ENCODE results near the gene KLK14. TPM values are rescaled to one million over a fixed set of nuclear protein-coding genes. Genes with fewer than 3 reads are reported as not detected.

KLK14 gene
- total RNA-seq, 1 donor from 2014 or later = 0.23 TPM

DNA sequence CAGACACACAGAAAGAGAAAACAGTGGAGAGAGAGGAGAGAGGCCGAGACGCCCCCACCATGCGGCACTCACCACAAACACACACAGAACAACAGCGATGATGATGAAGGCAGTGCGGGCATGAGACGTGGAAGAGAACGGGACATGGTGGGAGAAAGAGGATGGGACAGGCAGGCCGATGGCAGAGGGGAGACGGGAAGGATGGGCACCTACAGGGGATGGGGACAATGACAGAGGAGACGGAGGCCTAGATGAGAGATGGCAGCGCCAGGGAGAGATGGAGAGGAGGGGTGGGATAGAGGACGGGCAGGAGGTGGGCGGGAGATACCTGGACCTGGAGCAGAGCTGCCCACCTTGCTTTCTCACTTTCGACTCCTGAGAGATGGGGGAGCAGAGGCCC is 1.1 kb upstream of the KLK14 start:
- no peak overlapping the region for H3K27ac Mint-ChIP-seq (ENCODE audit: unreplicated experiment)
- H3K36me3 Mint-ChIP-seq (ENCODE audit: low read depth, unreplicated experiment) = no peaks in the 10 kb centered on the region
- TF ChIP-seq, protein P1, sequence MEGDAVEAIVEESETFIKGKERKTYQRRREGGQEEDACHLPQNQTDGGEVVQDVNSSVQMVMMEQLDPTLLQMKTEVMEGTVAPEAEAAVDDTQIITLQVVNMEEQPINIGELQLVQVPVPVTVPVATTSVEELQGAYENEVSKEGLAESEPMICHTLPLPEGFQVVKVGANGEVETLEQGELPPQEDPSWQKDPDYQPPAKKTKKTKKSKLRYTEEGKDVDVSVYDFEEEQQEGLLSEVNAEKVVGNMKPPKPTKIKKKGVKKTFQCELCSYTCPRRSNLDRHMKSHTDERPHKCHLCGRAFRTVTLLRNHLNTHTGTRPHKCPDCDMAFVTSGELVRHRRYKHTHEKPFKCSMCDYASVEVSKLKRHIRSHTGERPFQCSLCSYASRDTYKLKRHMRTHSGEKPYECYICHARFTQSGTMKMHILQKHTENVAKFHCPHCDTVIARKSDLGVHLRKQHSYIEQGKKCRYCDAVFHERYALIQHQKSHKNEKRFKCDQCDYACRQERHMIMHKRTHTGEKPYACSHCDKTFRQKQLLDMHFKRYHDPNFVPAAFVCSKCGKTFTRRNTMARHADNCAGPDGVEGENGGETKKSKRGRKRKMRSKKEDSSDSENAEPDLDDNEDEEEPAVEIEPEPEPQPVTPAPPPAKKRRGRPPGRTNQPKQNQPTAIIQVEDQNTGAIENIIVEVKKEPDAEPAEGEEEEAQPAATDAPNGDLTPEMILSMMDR (IDR thresholded peaks at IDR 0.05; ENCODE audit: insufficient read depth, low read depth, low read length) = no peak
- TF ChIP-seq EZH2 (IDR thresholded peaks at IDR 0.05; ENCODE audit: insufficient read depth, low read length) = no peak
- FAIRE-seq (no peak), DNase-seq (ENCODE audit: low read depth) (no peak)
- Histone ChIP-seq H3K27me3 (ENCODE audit: insufficient read depth, low read length) (no peaks in the 10 kb centered on the region), H3K4me3 (ENCODE audit: insufficient read depth, low read depth, low read length) (no peak overlapping the region), H3K27ac (ENCODE audit: low read depth, low read length) (no peak overlapping the region), H2AFZ (ENCODE audit: low read depth, low read length) (no peak overlapping the region), H3K36me3 (ENCODE audit: insufficient read depth, low read length) (no peaks in the 10 kb centered on the region), H3K4me1 (ENCODE audit: insufficient read depth, low read length) (no peaks in the 10 kb centered on the region), H4K20me1 (ENCODE audit: insufficient read depth, low read length) (no peaks in the 10 kb centered on the region), H3K4me2 (ENCODE audit: low read length) (no peak overlapping the region), H3K9ac (ENCODE audit: low read length) (no peak overlapping the region), H3K79me2 (ENCODE audit: insufficient read depth, low read length) (no peaks in the 10 kb centered on the region), H3K9me3 (ENCODE audit: insufficient read depth, low read depth, low read length) (no peaks in the 10 kb centered on the region)
- H3K27me3 Mint-ChIP-seq (ENCODE audit: low read depth, unreplicated experiment) = peaks cover 41% of the 10 kb centered on the region
- H3K9me3 Mint-ChIP-seq (ENCODE audit: unreplicated experiment) = no peaks in the 10 kb centered on the region
- H3K4me3 Mint-ChIP-seq (ENCODE audit: unreplicated experiment) = no peak overlapping the region
- no peaks in the 10 kb centered on the region for H3K4me1 Mint-ChIP-seq (ENCODE audit: low read depth, unreplicated experiment)

DNA sequence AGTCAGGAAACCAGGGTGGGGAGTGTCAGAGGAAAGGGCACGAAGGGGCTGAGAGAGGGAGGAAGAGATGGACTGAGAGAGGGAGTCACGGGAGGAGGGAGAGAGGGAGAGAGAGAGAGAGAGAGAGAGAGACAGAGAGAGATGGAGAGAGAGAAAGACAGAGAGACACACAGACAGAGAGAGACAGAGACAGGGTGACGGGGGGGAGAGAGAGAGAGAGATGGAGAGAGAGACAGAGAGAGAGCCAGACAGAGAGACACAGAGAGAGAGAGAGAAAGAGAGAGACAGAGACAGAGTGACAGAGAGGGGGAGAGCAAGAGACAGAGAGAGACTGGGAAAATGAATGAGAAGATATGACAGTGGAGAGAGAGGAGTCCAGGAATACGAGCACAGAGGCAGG is 494 bp upstream of the KLK14 start:
- Mint-ChIP-seq H3K36me3 (ENCODE audit: low read depth, unreplicated experiment) (peaks cover 2% of the 10 kb centered on the region), H3K4me1 (ENCODE audit: low read depth, unreplicated experiment) (no peaks in the 10 kb centered on the region), H3K4me3 (ENCODE audit: unreplicated experiment) (no peak overlapping the region), H3K9me3 (ENCODE audit: unreplicated experiment) (no peaks in the 10 kb centered on the region), H3K27me3 (ENCODE audit: low read depth, unreplicated experiment) (peaks cover 44% of the 10 kb centered on the region), H3K27ac (ENCODE audit: unreplicated experiment) (no peak overlapping the region)
- Histone ChIP-seq H2AFZ (ENCODE audit: low read depth, low read length) (no peak overlapping the region), H3K4me1 (ENCODE audit: insufficient read depth, low read length) (no peaks in the 10 kb centered on the region), H3K36me3 (ENCODE audit: insufficient read depth, low read length) (no peaks in the 10 kb centered on the region), H3K27ac (ENCODE audit: low read depth, low read length) (no peak overlapping the region), H3K9ac (ENCODE audit: low read length) (no peak overlapping the region), H4K20me1 (ENCODE audit: insufficient read depth, low read length) (no peaks in the 10 kb centered on the region), H3K4me2 (ENCODE audit: low read length) (no peak overlapping the region), H3K4me3 (ENCODE audit: insufficient read depth, low read depth, low read length) (no peak overlapping the region), H3K9me3 (ENCODE audit: insufficient read depth, low read depth, low read length) (no peaks in the 10 kb centered on the region), H3K27me3 (ENCODE audit: insufficient read depth, low read length) (no peaks in the 10 kb centered on the region), H3K79me2 (ENCODE audit: insufficient read depth, low read length) (no peaks in the 10 kb centered on the region)
- FAIRE-seq (no peak), DNase-seq (ENCODE audit: low read depth) (no peak)
- TF ChIP-seq EZH2 (IDR thresholded peaks at IDR 0.05; ENCODE audit: insufficient read depth, low read length) = no peak
- TF ChIP-seq, protein P1 (IDR thresholded peaks at IDR 0.05; ENCODE audit: insufficient read depth, low read depth, low read length) = no peak

DNA sequence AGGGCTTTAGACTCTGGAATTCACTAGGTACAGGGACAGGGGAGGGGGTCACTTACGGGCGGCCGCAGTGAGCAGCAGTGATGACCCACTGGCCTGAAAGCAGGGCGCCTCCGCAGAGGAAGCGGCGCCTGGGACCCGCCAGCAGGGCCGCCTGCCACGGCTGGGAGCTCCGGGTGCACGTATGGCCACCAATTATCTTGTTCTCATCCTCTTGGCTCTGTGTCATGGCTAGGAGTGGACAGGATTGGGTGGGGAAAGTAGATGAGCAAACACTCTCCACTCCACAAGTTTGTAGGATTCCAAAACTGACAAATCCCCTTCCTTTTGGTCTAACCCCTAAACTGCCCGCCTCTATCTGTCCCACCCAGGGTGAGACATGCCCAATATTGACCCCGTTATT is 1.2 kb downstream of the KLK14 start:
- no peak for FAIRE-seq
- no peaks in the 10 kb centered on the region for H3K9me3 Mint-ChIP-seq (ENCODE audit: unreplicated experiment)
- no peak overlapping the region for H3K27ac ChIP-seq (ENCODE audit: low read depth, low read length)
- no peaks in the 10 kb centered on the region for H3K36me3 ChIP-seq (ENCODE audit: insufficient read depth, low read length)
- TF ChIP-seq EZH2 (IDR thresholded peaks at IDR 0.05; ENCODE audit: insufficient read depth, low read length) = no peak
- TF ChIP-seq, protein P1 (IDR thresholded peaks at IDR 0.05; ENCODE audit: insufficient read depth, low read depth, low read length) = no peak
- H3K4me3 ChIP-seq (ENCODE audit: insufficient read depth, low read depth, low read length) = no peak overlapping the region
- H3K27me3 Mint-ChIP-seq (ENCODE audit: low read depth, unreplicated experiment) = peaks cover 43% of the 10 kb centered on the region
- no peaks in the 10 kb centered on the region for H3K4me1 ChIP-seq (ENCODE audit: insufficient read depth, low read length)
- H3K27me3 ChIP-seq (ENCODE audit: insufficient read depth, low read length) = no peaks in the 10 kb centered on the region
- H3K27ac Mint-ChIP-seq (ENCODE audit: unreplicated experiment) = no peak overlapping the region
- no peak for DNase-seq (ENCODE audit: low read depth)
- H3K9ac ChIP-seq (ENCODE audit: low read length) = no peak overlapping the region
- no peaks in the 10 kb centered on the region for H3K4me1 Mint-ChIP-seq (ENCODE audit: low read depth, unreplicated experiment)
- H3K79me2 ChIP-seq (ENCODE audit: insufficient read depth, low read length) = no peaks in the 10 kb centered on the region
- H2AFZ ChIP-seq (ENCODE audit: low read depth, low read length) = no peak overlapping the region
- H3K4me3 Mint-ChIP-seq (ENCODE audit: unreplicated experiment) = no peak overlapping the region
- H3K9me3 ChIP-seq (ENCODE audit: insufficient read depth, low read depth, low read length) = no peaks in the 10 kb centered on the region
- peaks cover 2% of the 10 kb centered on the region for H3K36me3 Mint-ChIP-seq (ENCODE audit: low read depth, unreplicated experiment)
- H4K20me1 ChIP-seq (ENCODE audit: insufficient read depth, low read length) = no peaks in the 10 kb centered on the region
- H3K4me2 ChIP-seq (ENCODE audit: low read length) = no peak overlapping the region

Data from astrocyte (in vitro differentiated cells and primary cell).